Smooth muscle cell (in vitro differentiated cells): ENCODE data around the gene SLC39A11. TPM values are rescaled to one million over a fixed set of nuclear protein-coding genes. Genes with fewer than 3 reads are reported as not detected.

ENCODE experiments used
- DNase-seq: peaks from one replicate; lab custom pipeline; 2025; ENCODE audit not compliant: unreplicated experiment; lab: John Stamatoyannopoulos, UW
- H2AFZ ChIP-seq: fragments of 200-600 bp; sonication (generic); 2 replicates; pipeline ENCODE4 v1.6.0; 2016; ENCODE audit warnings: antibody characterized with exemption, low read depth, mild to moderate bottlenecking
- H3F3A ChIP-seq: fragments of 200-600 bp; sonication (generic); 2 replicates; pipeline ENCODE4 v1.6.0; 2017; ENCODE audit warnings: antibody characterized with exemption, low read depth
- H3K27ac ChIP-seq: fragments of 200-600 bp; sonication (generic); 2 replicates; pipeline ENCODE4 v1.5.1; 2016; ENCODE audit warnings: low read depth, mild to moderate bottlenecking
- H3K27me3 ChIP-seq: fragments of 200-600 bp; sonication (generic); 2 replicates; pipeline ENCODE4 v1.6.1; 2016; ENCODE audit warnings: low read depth, mild to moderate bottlenecking
- H3K36me3 ChIP-seq: fragments of 200-600 bp; sonication (generic); 2 replicates; pipeline ENCODE4 v1.5.1; 2016; ENCODE audit warnings: low read depth
- H3K4me1 ChIP-seq: fragments of 200-600 bp; sonication (generic); 2 replicates; pipeline ENCODE4 v1.5.1; 2016; ENCODE audit warnings: low read depth
- H3K4me2 ChIP-seq: fragments of 200-600 bp; sonication (generic); 2 replicates; pipeline ENCODE4 v1.6.0; 2016; ENCODE audit warnings: mild to moderate bottlenecking
- H3K4me3 ChIP-seq: fragments of 200-600 bp; sonication (generic); 2 replicates; pipeline ENCODE4 v1.5.1; 2016; ENCODE audit warnings: mild to moderate bottlenecking
- H3K79me2 ChIP-seq: fragments of 200-600 bp; sonication (generic); 2 replicates; pipeline ENCODE4 v1.6.0; 2016; ENCODE audit warnings: low read depth, mild to moderate bottlenecking
- H3K9ac ChIP-seq: fragments of 200-600 bp; sonication (generic); 2 replicates; pipeline ENCODE4 v1.6.0; 2016; ENCODE audit warnings: low read depth
- H3K9me3 ChIP-seq: fragments of 200-600 bp; sonication (generic); replicated peaks from 2 replicates; pipeline ENCODE4 v1.5.1; 2016; ENCODE audit warnings: low read depth
- H4K20me1 ChIP-seq: fragments of 200-600 bp; sonication (generic); 2 replicates; pipeline ENCODE4 v1.6.0; 2016; ENCODE audit warnings: low read depth
- CTCF ChIP-seq: fragments of 200-600 bp; sonication (generic); IDR thresholded peaks from 2 replicates; pipeline ENCODE4 v1.5.1; 2017; ENCODE audit warnings: borderline replicate concordance, mild to moderate bottlenecking, antibody characterized with exemption; ENCODE audit not compliant: insufficient read depth, poor library complexity, severe bottlenecking
- WGBS: methylation state at CpG from one replicate; pipeline ENCODE4 v1.1.7; 2016; ENCODE audit warnings: low lambda C conversion rate; 5-methylcytosine and 5-hydroxymethylcytosine counted together
- polyA plus RNA-seq: library from polyadenylated mRNA; unstranded; fragments of >200 nt; fragmentation: Nextera tagmentation; extraction: Ambion mirVana; gene quantifications from 2 replicates; pipeline ENCODE4 v1.2.1, GENCODE V29; 2016
- total RNA-seq: library from RNA; depleted of rRNA; stranded (reverse); fragments of >200 nt; gene quantifications from 2 replicates; pipeline ENCODE4 v1.2.3, GENCODE V29; 2014

SLC39A11 gene
- total and polyA plus RNA-seq, 2 experiments from 2014 or later, result 9.2 to 36.7 TPM

- Histone ChIP-seq H3K4me1 (no peaks in the 10 kb centered on the region), H3K9ac (no peak overlapping the region), H3K36me3 (no peaks in the 10 kb centered on the region), H3K27ac (no peak overlapping the region), H3K9me3 (no peaks in the 10 kb centered on the region), H4K20me1 (no peaks in the 10 kb centered on the region), H3K4me2 (no peak overlapping the region), H3K79me2 (no peaks in the 10 kb centered on the region), H3K27me3 (no peaks in the 10 kb centered on the region), H3K4me3 (no peak overlapping the region), H3F3A (no peaks in the 10 kb centered on the region), H2AFZ (no peak overlapping the region)
- no peak for DNase-seq
- WGBS, result 74% methylated on average over 2 of the region's 2 CpGs
- no peak for TF ChIP-seq CTCF
Measured at GRCh38 chr17:72930031-72930430, 162.5 kb downstream of the SLC39A11 start.

GRCh38 chr17:72928454-72929136 lies 163.9 kb downstream of the SLC39A11 start:
- Histone ChIP-seq H3K36me3 (no peaks in the 10 kb centered on the region), H2AFZ (no peak overlapping the region), H3K27me3 (no peaks in the 10 kb centered on the region), H3F3A (no peaks in the 10 kb centered on the region), H3K4me2 (no peak overlapping the region), H3K79me2 (no peaks in the 10 kb centered on the region), H3K4me3 (no peak overlapping the region), H3K9me3 (no peaks in the 10 kb centered on the region), H3K9ac (no peak overlapping the region), H4K20me1 (no peaks in the 10 kb centered on the region), H3K27ac (no peak overlapping the region), H3K4me1 (no peaks in the 10 kb centered on the region)
- TF ChIP-seq CTCF, result no peak
- WGBS, result 92% methylated on average over 7 of the region's 7 CpGs
- no peak for DNase-seq

- Histone ChIP-seq H3K79me2 (no peaks in the 10 kb centered on the region), H3K4me3 (no peak overlapping the region), H4K20me1 (no peaks in the 10 kb centered on the region), H3K9ac (no peak overlapping the region), H3K9me3 (no peaks in the 10 kb centered on the region), H2AFZ (no peak overlapping the region), H3K4me1 (no peaks in the 10 kb centered on the region), H3F3A (no peaks in the 10 kb centered on the region), H3K27ac (no peak overlapping the region), H3K4me2 (no peak overlapping the region), H3K27me3 (no peaks in the 10 kb centered on the region), H3K36me3 (no peaks in the 10 kb centered on the region)
- WGBS, result 94% methylated on average over 1 of the region's 1 CpG
- DNase-seq, result no peak
- no peak for TF ChIP-seq CTCF
Measured at GRCh38 chr17:72927760-72928159, 164.7 kb downstream of the SLC39A11 start.

- no peaks in the 10 kb centered on the region for H3K36me3 ChIP-seq
- no peaks in the 10 kb centered on the region for H3K27me3 ChIP-seq
- H3K9ac ChIP-seq, result no peak overlapping the region
- no peak for TF ChIP-seq CTCF
- H2AFZ ChIP-seq, result no peak overlapping the region
- no peak for DNase-seq
- H3K27ac ChIP-seq, result no peak overlapping the region
- H3K4me1 ChIP-seq, result no peaks in the 10 kb centered on the region
- 89% methylated on average over 6 of the region's 6 CpGs for WGBS
- H3K4me2 ChIP-seq, result no peak overlapping the region
- no peaks in the 10 kb centered on the region for H3K79me2 ChIP-seq
- H4K20me1 ChIP-seq, result no peaks in the 10 kb centered on the region
- H3K9me3 ChIP-seq, result no peaks in the 10 kb centered on the region
- H3F3A ChIP-seq, result no peaks in the 10 kb centered on the region
- H3K4me3 ChIP-seq, result no peak overlapping the region
Measured at GRCh38 chr17:72927146-72927545, 165.3 kb downstream of the SLC39A11 start.
